Cerebellar cortex (tissue), 1 donor: Measurements from ENCODE around the gene UNC5CL.

Experiments used
- DNase-seq: peaks from one replicate; pipeline ENCODE4 v3.0.0-alpha.2; 2015; ENCODE audit warnings: low spot score

Gene UNC5CL

GRCh38 chr6:41063884-41064285 is 24.9 kb upstream of the UNC5CL start:
- no peak for DNase-seq

- DNase-seq, result no peak
Observed at GRCh38 chr6:41062056-41062455, 23.0 kb upstream of the UNC5CL start.

- DNase-seq, result no peak
Observed at GRCh38 chr6:41061196-41061726, 22.2 kb upstream of the UNC5CL start.

GRCh38 chr6:41059556-41059955 is 20.5 kb upstream of the UNC5CL start:
- DNase-seq, result no peak

GRCh38 chr6:41058783-41059181 is 19.8 kb upstream of the UNC5CL start:
- no peak for DNase-seq

GRCh38 chr6:41056768-41057490 is 17.9 kb upstream of the UNC5CL start:
- DNase-seq, result no peak

GRCh38 chr6:41055149-41055548 is 16.1 kb upstream of the UNC5CL start:
- no peak for DNase-seq

GRCh38 chr6:41054511-41054910 is 15.5 kb upstream of the UNC5CL start:
- no peak for DNase-seq

- no peak for DNase-seq
Observed at GRCh38 chr6:41053041-41053440, 14.0 kb upstream of the UNC5CL start, which contains the start of gene APOBEC2. Gene APOBEC2 (plus strand): TSS chr6:41053202. CDS start chr6:41053348, 146 bp downstream.

GRCh38 chr6:41051873-41052272 is 12.9 kb upstream of the UNC5CL start:
- DNase-seq, result no peak

- DNase-seq, result no peak
Observed at GRCh38 chr6:41050536-41050935, 11.5 kb upstream of the UNC5CL start.

- DNase-seq, result no peak
Observed at GRCh38 chr6:41049955-41050354, 10.9 kb upstream of the UNC5CL start.

GRCh38 chr6:41049521-41049920 is 10.5 kb upstream of the UNC5CL start:
- DNase-seq, result no peak

- DNase-seq, result no peak
Observed at GRCh38 chr6:41047745-41048732, 9.0 kb upstream of the UNC5CL start.

- no peak for DNase-seq
Observed at GRCh38 chr6:41047306-41047705, 8.3 kb upstream of the UNC5CL start.

- no peak for DNase-seq
Observed at GRCh38 chr6:41046084-41046483, 7.1 kb upstream of the UNC5CL start.

- DNase-seq, result no peak
Observed at GRCh38 chr6:41045664-41046063, 6.6 kb upstream of the UNC5CL start.

- no peak for DNase-seq
Observed at GRCh38 chr6:41043151-41043550, 4.1 kb upstream of the UNC5CL start.

- DNase-seq, result no peak
Observed at GRCh38 chr6:41042226-41043055, 3.4 kb upstream of the UNC5CL start, which contains the start of gene TSPO2. Gene TSPO2 (plus strand): TSS chr6:41042467. CDS start chr6:41042986, 519 bp downstream.

GRCh38 chr6:41040940-41041536 is 2.0 kb upstream of the UNC5CL start:
- DNase-seq, result no peak
